GM21576 (cell line): ENCODE data around the gene HMSD.

Experiments used
- ATAC-seq: cut with Tn5 transposase; IDR thresholded peaks from one replicate; pipeline ENCODE4 v1.9.1; 2021; ENCODE audit warnings: mild to moderate bottlenecking, moderate library complexity; ENCODE audit not compliant: unreplicated experiment

Gene HMSD

GRCh38 chr18:63986885-63987284 is 37.8 kb downstream of the HMSD start:
- ATAC-seq: no peak

GRCh38 chr18:63987743-63988142 is 38.6 kb downstream of the HMSD start:
- no peak for ATAC-seq

DNA sequence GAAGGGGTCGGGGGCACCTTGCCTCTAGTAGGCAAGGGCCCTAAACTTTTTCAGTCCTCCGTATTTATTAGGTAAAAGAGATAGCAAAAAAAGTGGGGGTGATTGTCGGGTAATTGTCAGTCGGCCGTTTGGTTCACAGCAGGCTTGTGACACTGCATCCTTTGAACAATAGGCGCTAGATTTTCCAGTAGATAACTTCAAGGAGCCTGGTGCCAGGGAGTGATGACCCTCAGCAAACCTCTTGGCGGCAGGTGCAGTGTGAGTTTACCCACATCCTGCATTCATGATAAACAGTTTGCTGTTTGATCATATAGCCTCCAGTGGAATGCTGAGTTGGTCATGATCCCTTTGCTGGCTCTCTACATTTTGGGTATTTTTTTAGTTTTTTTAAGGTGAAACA is 43.6 kb downstream of the HMSD start:
- no peak for ATAC-seq

GRCh38 chr18:63994783-63995399 is 45.8 kb downstream of the HMSD start:
- ATAC-seq: no peak

GRCh38 chr18:63997041-63997440 is 47.9 kb downstream of the HMSD start:
- ATAC-seq: no peak

DNA sequence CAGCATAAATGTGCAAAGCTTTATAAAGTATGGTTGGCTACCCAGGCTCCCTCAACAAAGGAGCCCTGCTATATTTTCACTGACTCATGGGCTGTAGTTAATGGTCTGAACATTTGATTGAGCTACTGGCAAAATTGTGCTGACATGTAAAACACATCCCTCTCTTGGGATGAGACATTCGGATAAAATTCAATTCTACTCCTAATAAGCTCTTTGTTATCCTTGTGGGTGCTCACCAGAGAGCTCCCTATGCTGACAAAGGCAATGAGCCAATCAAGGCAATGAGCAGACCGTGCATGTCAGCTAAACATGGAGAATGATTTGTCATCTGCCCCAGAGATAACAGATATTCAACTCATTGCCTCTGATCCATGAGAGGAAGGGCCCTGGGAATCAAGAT is 48.5 kb downstream of the HMSD start:
- no peak for ATAC-seq

- ATAC-seq: no peak
These were observed 50.8 kb downstream of the HMSD start for GRCh38 chr18:63999871-64000270.

GRCh38 chr18:64002581-64002980 is 53.5 kb downstream of the HMSD start:
- no peak for ATAC-seq

DNA sequence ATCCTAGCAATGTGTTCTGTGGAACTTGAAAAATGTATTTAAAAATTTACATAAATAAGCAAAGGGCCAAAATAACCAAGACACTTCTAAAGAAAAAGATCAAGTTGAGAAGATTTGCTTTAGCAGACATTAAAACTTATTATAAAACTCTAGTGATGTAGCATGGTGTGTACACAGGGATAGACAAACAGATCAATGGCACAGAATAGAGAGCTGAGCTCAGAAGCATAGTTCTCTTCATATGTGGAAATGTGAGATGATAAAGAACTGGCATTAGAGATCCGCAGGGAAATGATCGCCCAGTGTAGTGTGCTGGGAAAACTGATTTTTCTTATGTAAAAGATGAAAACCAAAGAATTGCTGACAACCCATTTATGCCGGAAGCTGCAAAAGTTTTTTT is 60.2 kb downstream of the HMSD start:
- no peak for ATAC-seq
